K562 (cell line): Measurements from ENCODE around the gene PPT1. TPM values are rescaled to one million over a fixed set of nuclear protein-coding genes. Genes with fewer than 3 reads are reported as not detected.

Experiments
- AFF1 ChIP-seq, 2 experiments: fragments of 450-650 bp; IDR thresholded peaks; 2 replicates each; pipeline ENCODE4 v1.6.1; 2018; ENCODE audit warnings: mild to moderate bottlenecking in 2 of 2, low read depth in 1 of 2; ENCODE audit not compliant: partially characterized antibody in 2 of 2
- CHD7 ChIP-seq: fragments of 200-600 bp; sonication (generic); IDR thresholded peaks from one replicate; pipeline ENCODE4 v1.6.1; 2012; ENCODE audit warnings: mild to moderate bottlenecking, low read depth, low read length, inconsistent platforms
- HIVEP1 ChIP-seq: fragments of 250-450 bp; sonication (Bioruptor Pico); IDR thresholded peaks from 2 replicates; pipeline ENCODE4 v1.4.0; 2020; ENCODE audit warnings: mild to moderate bottlenecking
- NCOA1 ChIP-seq: fragments of 450-650 bp; IDR thresholded peaks from 2 replicates; pipeline ENCODE4 v1.6.1; 2016; ENCODE audit warnings: low read depth
- SREBF2 ChIP-seq: sonication (generic); formaldehyde crosslinking; IDR thresholded peaks from 2 replicates; pipeline ENCODE4 v1.4.0; 2020; ENCODE audit warnings: mild to moderate bottlenecking, missing genetic modification reagents
- TBP ChIP-seq: optimal IDR thresholded peaks from 2 replicates; pipeline ENCODE3; 2011; ENCODE audit warnings: low read depth, low read length, improper control_type of control experiment
- ZEB2 ChIP-seq: fragments of 450-650 bp; IDR thresholded peaks from 2 replicates; pipeline ENCODE4 v1.6.1; 2016
- polyA plus RNA-seq, 8 experiments: library from polyadenylated mRNA; depleted of rRNA in 4 of 8; stranded (reverse) in 5 of 8; unstranded in 3 of 8; fragments of >200 nt; fragmentation: Nextera tagmentation in 2 of 8; fragmentation: Illumina TruSeq in 1 of 8; extraction: Ambion mirVana in 2 of 8; extraction: Trizol in 1 of 8; gene quantifications; 2 replicates each; pipeline versions ENCODE4 v1.2.1 to v1.2.3, GENCODE V29; 2011 to 2014; ENCODE audit warnings: inconsistent platforms in 1 of 8, missing spikeins in 1 of 8
- total RNA-seq, 7 experiments: library from RNA; depleted of rRNA in 6 of 7; stranded (reverse); fragments of >200 nt in 6 of 7; fragmentation: Illumina TruSeq in 2 of 7; extraction: Trizol in 2 of 7; gene quantifications; 2 replicates each; pipeline versions ENCODE4 v1.2.1 to v1.2.3, GENCODE V29; 2011 to 2021; ENCODE audit warnings: low replicate concordance in 1 of 7
- TF ChIP-seq, protein P1 (sequence below), 2 experiments: IDR thresholded peaks in 1 of 2; conservative IDR thresholded peaks in 1 of 2; 2 replicates each; pipeline ENCODE4 v1.6.1; 2016; ENCODE audit warnings: low read depth in 2 of 2, mild to moderate bottlenecking in 1 of 2, missing compliant biosample characterization in 1 of 2, missing genetic modification characterization in 1 of 2, moderate library complexity in 1 of 2

PPT1 gene
- total and polyA plus RNA-seq, 9 of the 15 experiments (the other 6 are each of a cell fraction or from before 2014, with no cell fraction given): 72.2 to 285 (median 143) TPM

- TF ChIP-seq CHD7: no peak
- no peak for TF ChIP-seq SREBF2 (CRISPR knock-in tag)
- TF ChIP-seq, protein P1, sequence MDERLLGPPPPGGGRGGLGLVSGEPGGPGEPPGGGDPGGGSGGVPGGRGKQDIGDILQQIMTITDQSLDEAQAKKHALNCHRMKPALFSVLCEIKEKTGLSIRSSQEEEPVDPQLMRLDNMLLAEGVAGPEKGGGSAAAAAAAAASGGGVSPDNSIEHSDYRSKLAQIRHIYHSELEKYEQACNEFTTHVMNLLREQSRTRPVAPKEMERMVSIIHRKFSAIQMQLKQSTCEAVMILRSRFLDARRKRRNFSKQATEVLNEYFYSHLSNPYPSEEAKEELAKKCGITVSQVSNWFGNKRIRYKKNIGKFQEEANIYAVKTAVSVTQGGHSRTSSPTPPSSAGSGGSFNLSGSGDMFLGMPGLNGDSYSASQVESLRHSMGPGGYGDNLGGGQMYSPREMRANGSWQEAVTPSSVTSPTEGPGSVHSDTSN (CRISPR knock-in tag; IDR thresholded peaks at IDR 0.05; ENCODE audit: low read depth): no peak
- TF ChIP-seq, protein P1 (tag; conservative IDR thresholded peaks at IDR 0.05; ENCODE audit: low read depth): peak; percentile 90
- peak; percentile 56 to 90 for TF ChIP-seq AFF1 (IDR thresholded peaks at IDR 0.05; ENCODE audit: low read depth in 1 of 2, partially characterized antibody in 2 of 2)
- TF ChIP-seq TBP: no peak
- TF ChIP-seq ZEB2: peak; percentile 97
- TF ChIP-seq NCOA1: peak; percentile 92
- TF ChIP-seq HIVEP1 (CRISPR knock-in tag): no peak; the same call in 1 of the 2 replicates
These were observed 39.6 kb downstream of the PPT1 start (continued) for GRCh38 chr1:40057310-40058030.
